Neural progenitor cell (in vitro differentiated cells): ENCODE results near the gene CDS1. TPM values are rescaled to one million over a fixed set of nuclear protein-coding genes. Genes with fewer than 3 reads are reported as not detected.
"Not testable (repeated sequence)": the region's sequence is repeated elsewhere in the genome, so short reads cannot be mapped to it uniquely, and the experiment has no call there.

Experiments
- DNase-seq: peaks from one replicate; pipeline ENCODE4 v3.0.0-alpha.2; 2016; ENCODE audit warnings: low spot score
- H2AFZ ChIP-seq: fragments of 200-600 bp; sonication (generic); replicated peaks from 2 replicates; pipeline ENCODE4 v1.6.1; 2016; ENCODE audit warnings: antibody characterized with exemption
- H3F3A ChIP-seq: fragments of 200-600 bp; sonication (generic); 2 replicates; pipeline ENCODE4 v1.6.1; 2016; ENCODE audit warnings: antibody characterized with exemption, low read depth
- H3K27ac ChIP-seq: fragments of 200-600 bp; sonication (generic); 2 replicates; pipeline ENCODE4 v1.5.1; 2016; ENCODE audit warnings: mild to moderate bottlenecking
- H3K27me3 ChIP-seq: fragments of 200-600 bp; sonication (generic); 2 replicates; pipeline ENCODE4 v1.6.1; 2016; ENCODE audit warnings: mild to moderate bottlenecking, moderate library complexity
- H3K36me3 ChIP-seq: fragments of 200-600 bp; sonication (generic); 2 replicates; pipeline ENCODE4 v1.5.1; 2016
- H3K4me1 ChIP-seq: fragments of 200-600 bp; sonication (generic); 2 replicates; pipeline ENCODE4 v1.6.1; 2016; ENCODE audit warnings: mixed run types
- H3K4me2 ChIP-seq: fragments of 200-600 bp; sonication (generic); 2 replicates; pipeline ENCODE4 v1.6.1; 2016
- H3K4me3 ChIP-seq: fragments of 200-600 bp; sonication (generic); 2 replicates; pipeline ENCODE4 v1.5.1; 2016
- H3K79me2 ChIP-seq: fragments of 200-600 bp; sonication (generic); 2 replicates; pipeline ENCODE4 v1.6.1; 2016; ENCODE audit warnings: low read depth
- H3K9ac ChIP-seq: fragments of 200-600 bp; sonication (generic); 2 replicates; pipeline ENCODE4 v1.6.1; 2016
- H3K9me3 ChIP-seq: fragments of 200-600 bp; sonication (generic); 2 replicates; pipeline ENCODE4 v1.5.1; 2016; ENCODE audit warnings: low read depth
- H4K20me1 ChIP-seq: fragments of 200-600 bp; sonication (generic); 2 replicates; pipeline ENCODE4 v1.6.1; 2016; ENCODE audit warnings: low read depth
- H3K27ac Mint-ChIP-seq: 3 replicates; pipeline ENCODE4 v1.8.0; 2021; ENCODE audit warnings: mixed read lengths
- H3K27me3 Mint-ChIP-seq: 2 replicates; pipeline ENCODE4 v1.8.0; 2022; ENCODE audit warnings: low read depth, mild to moderate bottlenecking, inconsistent platforms, moderate library complexity, mixed read lengths; ENCODE audit not compliant: insufficient read depth
- H3K36me3 Mint-ChIP-seq: 3 replicates; pipeline ENCODE4 v1.8.0; 2021; ENCODE audit warnings: mixed read lengths
- H3K4me1 Mint-ChIP-seq: 3 replicates; pipeline ENCODE4 v1.8.0; 2021; ENCODE audit warnings: mixed read lengths
- H3K4me3 Mint-ChIP-seq: 3 replicates; pipeline ENCODE4 v1.8.0; 2021; ENCODE audit warnings: mild to moderate bottlenecking, moderate library complexity, mixed read lengths
- H3K9me3 Mint-ChIP-seq: 3 replicates; pipeline ENCODE4 v1.8.0; 2020; ENCODE audit warnings: mixed read lengths
- CTCF ChIP-seq: fragments of 200-600 bp; sonication (generic); IDR thresholded peaks from 2 replicates; pipeline ENCODE4 v1.5.1; 2017; ENCODE audit warnings: antibody characterized with exemption, mild to moderate bottlenecking
- EZH2 ChIP-seq: fragments of 200-600 bp; sonication (generic); IDR thresholded peaks from 2 replicates; pipeline ENCODE4 v1.6.1; 2017; ENCODE audit warnings: antibody characterized with exemption, mild to moderate bottlenecking, moderate library complexity
- EZH2phosphoT487 ChIP-seq: fragments of 200-600 bp; sonication (generic); IDR thresholded peaks from 2 replicates; pipeline ENCODE4 v1.6.1; 2017; ENCODE audit warnings: antibody characterized with exemption
- total RNA-seq: library from RNA; depleted of rRNA; stranded (reverse); fragments of >200 nt; gene quantifications from 2 replicates; pipeline ENCODE4 v1.2.3, GENCODE V29; 2015; ENCODE audit warnings: low replicate concordance

The CDS1 gene
- total RNA-seq, 1 donor from 2014 or later: 2.8 TPM

- Histone ChIP-seq H3K4me1 (no peaks in the 10 kb centered on the region), H3K79me2 (no peaks in the 10 kb centered on the region), H3K36me3 (no peaks in the 10 kb centered on the region), H3K4me3 (no peak overlapping the region), H3F3A (no peaks in the 10 kb centered on the region), H3K9ac (no peak overlapping the region), H3K27me3 (no peaks in the 10 kb centered on the region), H2AFZ (no peak overlapping the region), H3K9me3 (peaks cover 10% of the 10 kb centered on the region), H4K20me1 (no peaks in the 10 kb centered on the region), H3K27ac (no peak overlapping the region), H3K4me2 (no peak overlapping the region)
- peaks cover 24% of the 10 kb centered on the region for H3K9me3 Mint-ChIP-seq
- H3K27me3 Mint-ChIP-seq: peaks cover 14% of the 10 kb centered on the region
- no peak for TF ChIP-seq EZH2
- H3K27ac Mint-ChIP-seq: no peak overlapping the region
- H3K4me3 Mint-ChIP-seq: no peak overlapping the region
- no peak for DNase-seq
- peaks cover 6% of the 10 kb centered on the region for H3K4me1 Mint-ChIP-seq
- H3K36me3 Mint-ChIP-seq: peaks cover 29% of the 10 kb centered on the region
Measured at GRCh38 chr4:84661191-84661939, 78.4 kb downstream of the CDS1 start.

GRCh38 chr4:84664767-84665166 lies 81.8 kb downstream of the CDS1 start:
- Mint-ChIP-seq H3K27me3 (peaks cover 10% of the 10 kb centered on the region), H3K36me3 (peaks cover 27% of the 10 kb centered on the region)
- H3K36me3 ChIP-seq, H4K20me1 ChIP-seq, H3K4me3 ChIP-seq, H3K4me1 Mint-ChIP-seq, H3K4me3 Mint-ChIP-seq, H3K27ac ChIP-seq, H2AFZ ChIP-seq, DNase-seq, H3K4me1 ChIP-seq, H3K9ac ChIP-seq, H3K9me3 Mint-ChIP-seq, H3F3A ChIP-seq, H3K79me2 ChIP-seq, H3K4me2 ChIP-seq, H3K27ac Mint-ChIP-seq, H3K9me3 ChIP-seq, H3K27me3 ChIP-seq: not testable (repeated sequence)

- Mint-ChIP-seq H3K27me3 (peaks cover 10% of the 10 kb centered on the region), H3K9me3 (peaks cover 5% of the 10 kb centered on the region), H3K4me3 (no peak overlapping the region), H3K36me3 (peaks cover 32% of the 10 kb centered on the region), H3K4me1 (no peaks in the 10 kb centered on the region), H3K27ac (no peak overlapping the region)
- H3K9ac ChIP-seq: no peak overlapping the region
- no peak for DNase-seq
- no peak overlapping the region for H3K27ac ChIP-seq
- no peaks in the 10 kb centered on the region for H3K27me3 ChIP-seq
- H4K20me1 ChIP-seq: no peaks in the 10 kb centered on the region
- no peak overlapping the region for H2AFZ ChIP-seq
- H3K9me3 ChIP-seq: no peaks in the 10 kb centered on the region
- TF ChIP-seq EZH2phosphoT487 (no peak), CTCF (no peak), EZH2 (no peak)
- no peaks in the 10 kb centered on the region for H3K36me3 ChIP-seq
- H3K4me1 ChIP-seq: no peaks in the 10 kb centered on the region
- H3F3A ChIP-seq: no peaks in the 10 kb centered on the region
- no peak overlapping the region for H3K4me3 ChIP-seq
- no peaks in the 10 kb centered on the region for H3K79me2 ChIP-seq
- no peak overlapping the region for H3K4me2 ChIP-seq
Measured at GRCh38 chr4:84666439-84666838, 83.5 kb downstream of the CDS1 start.

GRCh38 chr4:84669201-84669600 lies 86.3 kb downstream of the CDS1 start:
- no peak for TF ChIP-seq EZH2
- TF ChIP-seq CTCF: no peak
- TF ChIP-seq EZH2phosphoT487: no peak
- no peak for DNase-seq
- H3K4me3 Mint-ChIP-seq: no peak overlapping the region
- no peaks in the 10 kb centered on the region for H4K20me1 ChIP-seq
- H3K27ac ChIP-seq: no peak overlapping the region
- H3K9ac ChIP-seq: no peak overlapping the region
- H3K27me3 ChIP-seq: no peaks in the 10 kb centered on the region
- no peaks in the 10 kb centered on the region for H3K9me3 ChIP-seq
- H3K27me3 Mint-ChIP-seq: peaks cover 4% of the 10 kb centered on the region
- H3K36me3 ChIP-seq: peaks cover 4% of the 10 kb centered on the region
- no peaks in the 10 kb centered on the region for H3K79me2 ChIP-seq
- no peak overlapping the region for H3K27ac Mint-ChIP-seq
- H3K9me3 Mint-ChIP-seq: peaks cover 5% of the 10 kb centered on the region
- no peaks in the 10 kb centered on the region for H3F3A ChIP-seq
- H3K4me3 ChIP-seq: no peak overlapping the region
- no peaks in the 10 kb centered on the region for H3K4me1 ChIP-seq
- peaks cover 36% of the 10 kb centered on the region for H3K36me3 Mint-ChIP-seq
- H3K4me2 ChIP-seq: no peak overlapping the region
- H3K4me1 Mint-ChIP-seq: no peaks in the 10 kb centered on the region
- H2AFZ ChIP-seq: no peak overlapping the region
